GM12878 (cell line): ENCODE measurements around the gene CHD5. TPM values are rescaled to one million over a fixed set of nuclear protein-coding genes. Genes with fewer than 3 reads are reported as not detected.
A peak's percentile ranks its signal among the peaks of the same experiment; 100 is the strongest.

Experiments used
- ATAC-seq: fragments of 200-7000 bp; cut with Tn5 transposase; 3 replicates; pipeline ENCODE4 v1.9.1; 2020; ENCODE audit warnings: mild to moderate bottlenecking, moderate library complexity
- BruUV-seq: library from RNA; stranded (reverse); fragments of 400-500 nt; replicated peaks from 2 replicates; lab custom pipeline; 2021; lab: Mats Ljungman, UMichigan
- CTCF ChIA-PET: fragments of 300-600 bp; sonication (Branson Sonifier 250); formaldehyde crosslinking; extraction: SDS; loops from one replicate; lab custom pipeline; 2021; ENCODE audit warnings: inconsistent platforms; lab: Yijun Ruan, JAX
- POLR2A ChIA-PET: fragments of 350-600 bp; formaldehyde crosslinking; extraction: SDS; loops from one replicate; lab custom pipeline; 2021; ENCODE audit warnings: inconsistent platforms; lab: Charles Lee
- RAD21 ChIA-PET: fragments of 300-600 bp; sonication (Branson Sonifier 250); formaldehyde crosslinking; loops from one replicate; lab custom pipeline; 2023; ENCODE audit warnings: antibody characterized with exemption; ENCODE audit not compliant: unreplicated experiment; lab: Charles Lee
- SMC1A ChIA-PET: fragments of 300-600 bp; sonication (Branson Sonifier 250); formaldehyde crosslinking; loops from one replicate; lab custom pipeline; 2023; ENCODE audit not compliant: unreplicated experiment, uncharacterized antibody; lab: Charles Lee
- DNase-seq: peaks from one replicate; pipeline ENCODE4 v3.0.0-alpha.2; 2011; ENCODE audit warnings: low read depth, low spot score
- FAIRE-seq: peaks from 3 replicates; lab custom pipeline; 2011; peaks lifted over from hg19 to GRCh38; lab: Jason Lieb, UNC
- H2AFZ ChIP-seq: 2 replicates; pipeline ENCODE4 v1.6.0; 2011; ENCODE audit warnings: low read depth, low read length, control low read depth; ENCODE audit not compliant: control insufficient read depth
- H3K27ac ChIP-seq: 2 replicates; pipeline ENCODE4 v1.5.1; 2011; ENCODE audit warnings: control low read depth; ENCODE audit not compliant: control insufficient read depth, insufficient read depth
- H3K27me3 ChIP-seq, 2 experiments: replicated peaks in 1 of 2; 2 replicates each; pipeline versions ENCODE4 v1.6.0 to v1.6.1; 2011; ENCODE audit warnings: low read length in 1 of 2; ENCODE audit not compliant: control insufficient read depth in 2 of 2, insufficient read depth in 2 of 2
- H3K36me3 ChIP-seq, 2 experiments: 2 replicates each; pipeline ENCODE4 v1.5.1; 2011; ENCODE audit warnings: low read length in 1 of 2; ENCODE audit not compliant: control insufficient read depth in 2 of 2, insufficient read depth in 2 of 2
- H3K4me1 ChIP-seq: 2 replicates; pipeline ENCODE4 v1.6.1; 2011; ENCODE audit warnings: mild to moderate bottlenecking, low read length, moderate library complexity, mixed read lengths; ENCODE audit not compliant: control insufficient read depth, insufficient read depth
- H3K4me2 ChIP-seq: 2 replicates; pipeline ENCODE4 v1.6.0; 2011; ENCODE audit warnings: control low read depth; ENCODE audit not compliant: control insufficient read depth, insufficient read depth
- H3K4me3 ChIP-seq: fragments of 200-600 bp; sonication (generic); 2 replicates; pipeline ENCODE4 v1.5.1; 2016
- H3K79me2 ChIP-seq: 2 replicates; pipeline ENCODE4 v1.6.0; 2011; ENCODE audit warnings: low read length; ENCODE audit not compliant: control insufficient read depth, insufficient read depth
- H3K9ac ChIP-seq: 2 replicates; pipeline ENCODE4 v1.8.0; 2011; ENCODE audit warnings: low read length, control low read depth, mixed read lengths; ENCODE audit not compliant: control insufficient read depth, insufficient read depth
- H3K9me3 ChIP-seq: replicated peaks from 3 replicates; pipeline ENCODE4 v1.5.1; 2011; ENCODE audit warnings: mild to moderate bottlenecking, low read length; ENCODE audit not compliant: control insufficient read depth, insufficient read depth
- H4K20me1 ChIP-seq: 2 replicates; pipeline ENCODE4 v1.6.0; 2011; ENCODE audit not compliant: control insufficient read depth, insufficient read depth
- CHD1 ChIP-seq: IDR thresholded peaks from 2 replicates; pipeline ENCODE4 v1.6.1; 2012; ENCODE audit warnings: low read depth, low read length, improper control_type of control experiment
- EP300 ChIP-seq, 2 experiments: fragments of 150-350 bp in 1 of 2; IDR thresholded peaks; 2 replicates each; pipeline ENCODE4 v1.6.1; 2011 to 2012; ENCODE audit warnings: low read depth in 2 of 2, low read length in 2 of 2, borderline replicate concordance in 1 of 2, improper control_type of control experiment in 1 of 2, inconsistent platforms in 1 of 2; ENCODE audit not compliant: control insufficient read depth in 1 of 2
- ETV6 ChIP-seq, 2 experiments: fragments of 450-650 bp in 1 of 2; IDR thresholded peaks in 1 of 2; conservative IDR thresholded peaks in 1 of 2; 2 replicates each; pipeline ENCODE4 v1.6.1; 2014; ENCODE audit warnings: antibody characterized with exemption in 1 of 2, borderline replicate concordance in 1 of 2, low read depth in 1 of 2, mild to moderate bottlenecking in 1 of 2, moderate library complexity in 1 of 2
- IRF4 ChIP-seq: IDR thresholded peaks from 2 replicates; pipeline ENCODE4 v1.6.1; 2011; ENCODE audit warnings: low read depth, low read length
- RBBP5 ChIP-seq: fragments of 200-600 bp; sonication (generic); conservative IDR thresholded peaks from 2 replicates; pipeline ENCODE4 v1.6.1; 2016
- SMARCA5 ChIP-seq: fragments of 450-650 bp; IDR thresholded peaks from 2 replicates; pipeline ENCODE4 v1.6.1; 2017; ENCODE audit warnings: mild to moderate bottlenecking
- SUZ12 ChIP-seq: fragments of 200-600 bp; sonication (generic); IDR thresholded peaks from one replicate; pipeline ENCODE4 v1.6.1; 2018; ENCODE audit warnings: antibody characterized with exemption, mild to moderate bottlenecking; ENCODE audit not compliant: unreplicated experiment
- WGBS: methylation state at CpG from one replicate; pipeline ENCODE4 v1.1.6; 2016; ENCODE audit warnings: low lambda C conversion rate; ENCODE audit not compliant: insufficient replicate concordance, insufficient coverage; ENCODE audit errors: missing lambda C conversion rate; 5-methylcytosine and 5-hydroxymethylcytosine counted together
- in situ Hi-C: fragments of 300-500 bp; cut with MboI; formaldehyde crosslinking; loops from 9 replicates; pipeline ENCODE4 v1.14.3; 2018; ENCODE audit warnings: mixed read lengths
- intact Hi-C: fragments of 100-400 bp; cut with micrococcal nuclease; formaldehyde crosslinking; loops from one replicate; pipeline ENCODE4 v1.14.2; 2022; ENCODE audit not compliant: unreplicated experiment
- polyA plus RNA-seq, 11 experiments: library from polyadenylated mRNA; depleted of rRNA in 4 of 11; unstranded in 6 of 11; stranded (reverse) in 5 of 11; fragments of >200 nt; fragmentation: Nextera tagmentation in 4 of 11; fragmentation: Illumina TruSeq in 1 of 11; extraction: Ambion mirVana in 4 of 11; extraction: Trizol in 1 of 11; gene quantifications; 1 replicate in 1 of 11; 2 replicates in 10 of 11; pipeline versions ENCODE4 v1.2.1 to v1.2.3, GENCODE V29; 2011 to 2016; ENCODE audit warnings: inconsistent platforms in 2 of 11, missing spikeins in 2 of 11, low read depth in 1 of 11
- total RNA-seq, 4 experiments: library from RNA; depleted of rRNA in 3 of 4; stranded (reverse); fragments of >200 nt in 3 of 4; fragmentation: Illumina TruSeq in 1 of 4; extraction: Trizol in 1 of 4; gene quantifications; 2 replicates each; pipeline versions ENCODE4 v1.2.1 to v1.2.3, GENCODE V29; 2013 to 2021
- TF ChIP-seq, protein P1 (sequence below), 3 experiments: IDR thresholded peaks in 2 of 3; conservative IDR thresholded peaks in 1 of 3; 2 replicates each; pipeline ENCODE4 v1.5.1; 2011; ENCODE audit warnings: low read depth in 3 of 3, low read length in 3 of 3, mild to moderate bottlenecking in 3 of 3, control low read depth in 2 of 3, moderate library complexity in 2 of 3, inconsistent platforms in 1 of 3, mixed read lengths in 1 of 3; ENCODE audit not compliant: control insufficient read depth in 2 of 3, insufficient read depth in 1 of 3; ENCODE audit errors: extremely low read depth in 1 of 3

Gene CHD5
- total and polyA plus RNA-seq, 10 of the 15 experiments (the other 5 are each of a cell fraction or from before 2014, with no cell fraction given) = 0.03 to 0.49 (median 0.13) TPM; not detected in 3

DNA sequence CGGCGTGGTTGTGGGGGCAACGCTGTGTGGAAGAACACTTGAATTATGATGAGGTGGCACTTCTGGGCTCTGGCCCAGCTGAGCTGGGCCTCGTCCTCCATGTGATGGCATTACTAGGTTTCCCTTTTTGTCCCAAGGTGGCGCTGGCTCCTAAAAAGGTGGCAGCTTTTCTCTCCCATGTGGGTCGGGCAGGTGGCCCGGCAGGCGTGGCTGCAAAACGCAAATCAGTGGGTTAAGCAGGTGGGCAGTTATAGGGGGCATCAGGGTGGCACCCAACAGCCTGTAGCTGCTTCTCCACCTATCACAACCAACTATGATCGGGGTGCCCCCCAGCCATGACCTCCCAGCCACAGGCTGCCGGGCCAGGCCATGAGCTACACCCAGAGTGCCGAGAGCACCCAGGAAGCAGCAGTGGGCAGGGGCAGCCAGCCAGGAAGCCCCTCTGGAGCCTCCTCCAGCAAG is 74.9 kb downstream of the CHD5 start:
- H3K4me1 ChIP-seq = no peaks in the 10 kb centered on the region
- no peak for FAIRE-seq
- no peaks in the 10 kb centered on the region for H4K20me1 ChIP-seq
- H2AFZ ChIP-seq = no peak overlapping the region
- no peaks in the 10 kb centered on the region for H3K36me3 ChIP-seq
- no peaks in the 10 kb centered on the region for H3K9me3 ChIP-seq
- TF ChIP-seq, protein P1, sequence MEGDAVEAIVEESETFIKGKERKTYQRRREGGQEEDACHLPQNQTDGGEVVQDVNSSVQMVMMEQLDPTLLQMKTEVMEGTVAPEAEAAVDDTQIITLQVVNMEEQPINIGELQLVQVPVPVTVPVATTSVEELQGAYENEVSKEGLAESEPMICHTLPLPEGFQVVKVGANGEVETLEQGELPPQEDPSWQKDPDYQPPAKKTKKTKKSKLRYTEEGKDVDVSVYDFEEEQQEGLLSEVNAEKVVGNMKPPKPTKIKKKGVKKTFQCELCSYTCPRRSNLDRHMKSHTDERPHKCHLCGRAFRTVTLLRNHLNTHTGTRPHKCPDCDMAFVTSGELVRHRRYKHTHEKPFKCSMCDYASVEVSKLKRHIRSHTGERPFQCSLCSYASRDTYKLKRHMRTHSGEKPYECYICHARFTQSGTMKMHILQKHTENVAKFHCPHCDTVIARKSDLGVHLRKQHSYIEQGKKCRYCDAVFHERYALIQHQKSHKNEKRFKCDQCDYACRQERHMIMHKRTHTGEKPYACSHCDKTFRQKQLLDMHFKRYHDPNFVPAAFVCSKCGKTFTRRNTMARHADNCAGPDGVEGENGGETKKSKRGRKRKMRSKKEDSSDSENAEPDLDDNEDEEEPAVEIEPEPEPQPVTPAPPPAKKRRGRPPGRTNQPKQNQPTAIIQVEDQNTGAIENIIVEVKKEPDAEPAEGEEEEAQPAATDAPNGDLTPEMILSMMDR (IDR thresholded peaks at IDR 0.05 in 2 of 3, conservative IDR thresholded peaks at IDR 0.05 in 1 of 3; ENCODE audit: control insufficient read depth in 2 of 3, extremely low read depth in 1 of 3, insufficient read depth in 1 of 3, low read depth in 3 of 3, low read length in 3 of 3) = 0 out of 6 replicates have a peak, but pooled peaks of 1 of the 3 experiments have one; percentile 11
- no peak for TF ChIP-seq EP300 (IDR thresholded peaks at IDR 0.05; ENCODE audit: borderline replicate concordance in 1 of 2, control insufficient read depth in 1 of 2, low read depth in 2 of 2, low read length in 2 of 2)
- H3K27me3 ChIP-seq = no peaks in the 10 kb centered on the region
- H3K4me2 ChIP-seq = no peak overlapping the region
- in situ Hi-C loops = no loop called here
- no peak overlapping the region for H3K27ac ChIP-seq
- no peak for DNase-seq
- CTCF ChIA-PET = interaction anchor here (0.8 kb wide), 1 partner anchor 10 kb away, joined by 3 read pairs; no protein-coding TSS in a partner anchor
- no peak overlapping the region for H3K4me3 ChIP-seq
- SMC1A ChIA-PET = no interaction called here
- H3K79me2 ChIP-seq = no peaks in the 10 kb centered on the region
- intact Hi-C loops = no loop called here
- RAD21 ChIA-PET = no interaction called here
- H3K9ac ChIP-seq = no peak overlapping the region
- 5% methylated on average over 12 of the region's 12 CpGs for WGBS
- no peak for ATAC-seq
- BruUV-seq = no TSS peak
- POLR2A ChIA-PET = no interaction called here

DNA sequence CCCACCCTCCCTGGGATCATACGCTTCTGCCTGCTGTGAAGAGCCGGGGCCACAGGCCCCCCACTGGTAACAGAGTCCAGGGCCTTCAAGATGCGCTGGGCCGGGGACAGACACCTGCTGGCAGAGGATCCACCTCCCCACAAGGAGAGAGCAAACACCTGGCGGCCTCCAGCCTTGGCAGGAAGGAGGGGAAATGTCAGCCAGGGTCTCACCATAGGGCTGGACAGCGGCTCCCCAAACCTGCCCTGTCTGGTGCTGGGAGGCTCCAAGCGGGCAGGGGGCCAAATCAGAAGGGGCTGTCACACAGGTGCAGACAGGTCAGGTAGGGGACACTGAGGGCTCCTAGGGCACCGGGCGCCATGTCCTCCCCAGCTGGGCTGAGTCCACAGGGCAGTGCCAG is 75.5 kb downstream of the CHD5 start:
- H3K27me3 ChIP-seq = no peaks in the 10 kb centered on the region
- intact Hi-C loops (no loop called here), in situ Hi-C loops (no loop called here)
- CTCF ChIA-PET = no interaction called here
- no peaks in the 10 kb centered on the region for H4K20me1 ChIP-seq
- POLR2A ChIA-PET = no interaction called here
- RAD21 ChIA-PET = no interaction called here
- H2AFZ ChIP-seq = no peak overlapping the region
- no peak overlapping the region for H3K9ac ChIP-seq
- H3K36me3 ChIP-seq = no peaks in the 10 kb centered on the region
- 57% methylated on average over 9 of the region's 9 CpGs for WGBS
- H3K79me2 ChIP-seq = no peaks in the 10 kb centered on the region
- H3K4me1 ChIP-seq = no peaks in the 10 kb centered on the region
- no peak for DNase-seq
- no peak for FAIRE-seq
- no peak overlapping the region for H3K4me3 ChIP-seq
- SMC1A ChIA-PET = no interaction called here
- ATAC-seq = no peak
- no TSS peak for BruUV-seq
- no peaks in the 10 kb centered on the region for H3K9me3 ChIP-seq
- H3K27ac ChIP-seq = no peak overlapping the region
- H3K4me2 ChIP-seq = no peak overlapping the region
- no peak for TF ChIP-seq RBBP5
- TF ChIP-seq SUZ12 = no peak
- TF ChIP-seq, protein P1 (IDR thresholded peaks at IDR 0.05 in 2 of 3, conservative IDR thresholded peaks at IDR 0.05 in 1 of 3; ENCODE audit: control insufficient read depth in 2 of 3, extremely low read depth in 1 of 3, insufficient read depth in 1 of 3, low read depth in 3 of 3, low read length in 3 of 3) = no peak
- no peak for TF ChIP-seq SMARCA5
- no peak for TF ChIP-seq ETV6 (conservative IDR thresholded peaks at IDR 0.05 in 1 of 2, IDR thresholded peaks at IDR 0.05 in 1 of 2; ENCODE audit: borderline replicate concordance in 1 of 2, low read depth in 1 of 2)
- no peak for TF ChIP-seq IRF4
- no peak for TF ChIP-seq CHD1
